K562 (cell line): ENCODE results near the gene HNF4A.

ENCODE experiments used
- ARHGAP35 ChIP-seq: fragments of 450-650 bp; IDR thresholded peaks from 2 replicates; pipeline ENCODE4 v1.6.1; 2018; ENCODE audit not compliant: partially characterized antibody
- ATF4 ChIP-seq: fragments of 450-650 bp; formaldehyde crosslinking; IDR thresholded peaks from 2 replicates; pipeline ENCODE4 v1.4.0; 2022; ENCODE audit warnings: mild to moderate bottlenecking, moderate library complexity
- BMI1 ChIP-seq: fragments of 150-350 bp; IDR thresholded peaks from 2 replicates; pipeline ENCODE4 v1.6.1; 2014; ENCODE audit warnings: low read length
- CTCF ChIP-seq, 3 experiments: IDR thresholded peaks in 2 of 3; conservative IDR thresholded peaks in 1 of 3; 2 replicates each; pipeline ENCODE4 v1.5.1; 2011 to 2012; ENCODE audit warnings: low read length in 3 of 3, mild to moderate bottlenecking in 3 of 3, control low read depth in 2 of 3, improper control_type of control experiment in 1 of 3, inconsistent platforms in 1 of 3, low read depth in 1 of 3, mixed read lengths in 1 of 3, moderate library complexity in 1 of 3; ENCODE audit not compliant: insufficient read depth in 2 of 3
- GABPA ChIP-seq: fragments of 200-800 bp; sonication (Bioruptor generic); conservative IDR thresholded peaks from 2 replicates; pipeline ENCODE4 v1.6.1; 2016; ENCODE audit warnings: low read depth, missing genetic modification characterization, missing compliant biosample characterization
- RBBP5 ChIP-seq: fragments of 200-600 bp; sonication (generic); IDR thresholded peaks from 2 replicates; pipeline ENCODE4 v1.6.1; 2012; ENCODE audit warnings: borderline replicate concordance, mild to moderate bottlenecking, low read length, control low read depth, inconsistent platforms; ENCODE audit not compliant: insufficient read depth, poor library complexity, severe bottlenecking
- SIN3A ChIP-seq, 2 experiments: fragments of 150-350 bp in 1 of 2; IDR thresholded peaks; 2 replicates each; pipeline ENCODE4 v1.6.1; 2011 to 2016; ENCODE audit warnings: borderline replicate concordance in 2 of 2, low read depth in 2 of 2, low read length in 2 of 2, mild to moderate bottlenecking in 2 of 2, moderate library complexity in 2 of 2; ENCODE audit not compliant: control insufficient read depth in 1 of 2
- TAF1 ChIP-seq: IDR thresholded peaks from 2 replicates; pipeline ENCODE4 v1.6.1; 2011; ENCODE audit warnings: mild to moderate bottlenecking, low read length, moderate library complexity; ENCODE audit not compliant: insufficient read depth, control insufficient read depth, severe bottlenecking; ENCODE audit errors: extremely low read depth
- ZBTB33 ChIP-seq: sonication (generic); formaldehyde crosslinking; IDR thresholded peaks from 2 replicates; pipeline ENCODE4 v1.8.1; 2023; ENCODE audit warnings: mild to moderate bottlenecking, missing genetic modification reagents

- no peak for TF ChIP-seq GABPA (tag)
- TF ChIP-seq SIN3A (IDR thresholded peaks at IDR 0.05; ENCODE audit: borderline replicate concordance in 2 of 2, control insufficient read depth in 1 of 2, low read depth in 2 of 2, low read length in 2 of 2) = no peak
- no peak for TF ChIP-seq ATF4
- no peak for TF ChIP-seq CTCF (IDR thresholded peaks at IDR 0.05 in 2 of 3, conservative IDR thresholded peaks at IDR 0.05 in 1 of 3; ENCODE audit: insufficient read depth in 2 of 3, low read depth in 1 of 3, low read length in 3 of 3)
- no peak for TF ChIP-seq BMI1
- TF ChIP-seq RBBP5 = no peak
- no peak for TF ChIP-seq ZBTB33 (CRISPR knock-in tag)
- TF ChIP-seq ARHGAP35 = no peak
- no peak for TF ChIP-seq TAF1
These were observed 21.2 kb upstream of the HNF4A start for GRCh38 chr20:44334306-44334705.
